H1 (cell line): ENCODE data around the gene LRRC56.

ENCODE experiments used
- CBX8 ChIP-seq: fragments of 300-800, 300-1000 bp; sonication (generic); IDR thresholded peaks from 2 replicates; pipeline ENCODE4 v1.7.1; 2016; ENCODE audit warnings: low read depth, low read length, borderline replicate concordance
- CTCF ChIP-seq, 3 experiments: IDR thresholded peaks; 1 replicate in 2 of 3; 2 replicates in 1 of 3; pipeline versions ENCODE4 v1.5.1 to v1.6.1; 2011; ENCODE audit warnings: low read length in 3 of 3, mild to moderate bottlenecking in 3 of 3, inconsistent platforms in 2 of 3, low read depth in 1 of 3, moderate library complexity in 1 of 3; ENCODE audit not compliant: insufficient read depth in 1 of 3; ENCODE audit errors: control extremely low read depth in 1 of 3
- EZH2 ChIP-seq: fragments of 200-600 bp; sonication (generic); IDR thresholded peaks from 2 replicates; pipeline ENCODE4 v1.7.1; 2012; ENCODE audit warnings: low read depth, mild to moderate bottlenecking, moderate library complexity, low read length, inconsistent platforms; ENCODE audit not compliant: severe bottlenecking
- ZNF274 ChIP-seq: IDR thresholded peaks from 2 replicates; pipeline ENCODE4 v1.7.0; 2012; ENCODE audit warnings: low read length, borderline replicate concordance; ENCODE audit errors: extremely low read depth
- TF ChIP-seq, protein P1 (sequence below): IDR thresholded peaks from 2 replicates; pipeline ENCODE4 v1.6.1; 2012; ENCODE audit warnings: low read length, inconsistent platforms

DNA sequence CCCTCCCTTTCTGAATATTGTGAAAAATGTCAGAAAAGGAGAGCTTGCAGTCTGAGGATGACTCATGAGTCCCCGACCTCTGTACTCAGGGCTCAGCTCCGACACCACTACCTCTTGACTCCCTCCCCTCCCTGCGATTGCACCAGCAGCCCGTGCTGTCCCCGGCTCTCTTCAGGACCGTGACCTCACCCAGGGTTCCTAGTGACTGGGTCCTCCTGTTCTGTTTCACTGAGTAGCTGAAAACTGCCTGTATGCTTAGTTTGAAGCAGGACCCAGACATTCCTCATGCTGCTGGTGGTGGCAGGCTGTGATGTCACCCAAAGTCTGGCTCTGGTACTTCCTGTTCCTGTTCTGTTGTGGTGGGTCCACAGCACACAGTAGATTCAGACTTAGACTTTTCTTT, 50.7 kb downstream of the LRRC56 start:
- TF ChIP-seq CTCF (IDR thresholded peaks at IDR 0.05; ENCODE audit: control extremely low read depth in 1 of 3, insufficient read depth in 1 of 3, low read depth in 1 of 3, low read length in 3 of 3) (no peak), EZH2 (no peak), ZNF274 (no peak), CBX8 (no peak)
- TF ChIP-seq, protein P1, sequence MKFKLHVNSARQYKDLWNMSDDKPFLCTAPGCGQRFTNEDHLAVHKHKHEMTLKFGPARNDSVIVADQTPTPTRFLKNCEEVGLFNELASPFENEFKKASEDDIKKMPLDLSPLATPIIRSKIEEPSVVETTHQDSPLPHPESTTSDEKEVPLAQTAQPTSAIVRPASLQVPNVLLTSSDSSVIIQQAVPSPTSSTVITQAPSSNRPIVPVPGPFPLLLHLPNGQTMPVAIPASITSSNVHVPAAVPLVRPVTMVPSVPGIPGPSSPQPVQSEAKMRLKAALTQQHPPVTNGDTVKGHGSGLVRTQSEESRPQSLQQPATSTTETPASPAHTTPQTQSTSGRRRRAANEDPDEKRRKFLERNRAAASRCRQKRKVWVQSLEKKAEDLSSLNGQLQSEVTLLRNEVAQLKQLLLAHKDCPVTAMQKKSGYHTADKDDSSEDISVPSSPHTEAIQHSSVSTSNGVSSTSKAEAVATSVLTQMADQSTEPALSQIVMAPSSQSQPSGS = no peak
